HK-2 (cell line): Measurements from ENCODE around the gene PCNX2.
"Not testable (repeated sequence)": the region's sequence is repeated elsewhere in the genome, so short reads cannot be mapped to it uniquely, and the experiment has no call there.

Source experiments
- DNase-seq: peaks from one replicate; pipeline ENCODE4 v3.0.0-alpha.2; 2018; ENCODE audit not compliant: unreplicated experiment

Gene PCNX2

DNA sequence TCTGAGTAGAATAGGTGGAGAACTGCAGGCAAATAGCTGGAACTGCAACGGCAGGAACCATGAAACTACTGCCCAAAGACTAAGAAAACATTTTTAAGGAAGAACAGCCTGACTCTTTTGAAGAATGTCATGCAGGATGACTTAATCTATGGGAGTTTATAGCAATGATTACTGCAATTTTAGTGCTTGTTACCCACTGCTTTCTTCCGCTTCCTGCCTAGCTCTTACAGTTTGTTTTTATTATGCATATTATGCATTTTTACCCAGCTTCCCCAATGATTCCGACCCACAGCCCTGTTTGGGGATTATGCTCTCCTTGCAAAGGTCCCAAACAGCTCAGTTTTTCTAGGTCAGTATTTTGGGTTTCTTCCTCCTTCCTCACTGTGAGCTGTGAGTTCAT, 71.2 kb downstream of the PCNX2 start:
- no peak for DNase-seq

DNA sequence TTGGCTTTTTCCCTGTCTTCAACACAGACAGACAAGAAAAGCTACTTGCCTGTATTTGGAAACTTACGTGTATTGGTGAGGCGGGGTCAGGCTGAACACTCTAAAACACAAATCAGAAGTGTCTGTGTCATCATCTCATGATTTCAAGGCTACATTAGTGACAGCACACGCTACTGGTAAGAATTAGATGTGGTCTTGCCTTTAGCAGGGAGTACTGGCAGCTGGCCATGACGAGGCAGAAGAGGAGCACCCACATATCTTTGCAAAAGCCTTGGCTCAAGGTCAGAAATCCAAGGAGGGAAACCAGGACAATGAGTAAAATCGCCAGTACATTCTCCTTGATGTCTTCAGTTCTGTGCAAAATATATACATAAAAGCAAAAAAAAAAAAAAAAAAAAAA, 77.7 kb downstream of the PCNX2 start:
- DNase-seq: no peak

DNA sequence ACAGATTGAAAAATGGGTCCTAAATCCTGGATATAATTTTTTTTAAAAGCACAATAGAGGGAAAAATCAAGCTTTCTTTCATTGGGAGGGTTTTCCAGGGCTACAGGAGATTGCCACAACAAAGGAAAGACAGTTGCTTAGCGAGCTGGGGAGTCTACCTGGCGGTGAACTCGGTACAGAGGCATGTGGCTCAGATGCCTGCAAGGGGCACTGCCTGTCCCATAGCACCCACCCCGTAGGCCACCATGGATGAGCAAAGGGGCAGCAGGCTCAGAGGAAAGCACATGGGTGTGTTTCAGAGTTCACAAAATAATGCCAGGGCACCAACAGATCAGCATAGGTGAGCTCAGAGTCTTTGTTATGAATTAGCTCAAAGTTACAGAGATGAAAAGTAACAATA, 79.5 kb downstream of the PCNX2 start:
- no peak for DNase-seq

DNA sequence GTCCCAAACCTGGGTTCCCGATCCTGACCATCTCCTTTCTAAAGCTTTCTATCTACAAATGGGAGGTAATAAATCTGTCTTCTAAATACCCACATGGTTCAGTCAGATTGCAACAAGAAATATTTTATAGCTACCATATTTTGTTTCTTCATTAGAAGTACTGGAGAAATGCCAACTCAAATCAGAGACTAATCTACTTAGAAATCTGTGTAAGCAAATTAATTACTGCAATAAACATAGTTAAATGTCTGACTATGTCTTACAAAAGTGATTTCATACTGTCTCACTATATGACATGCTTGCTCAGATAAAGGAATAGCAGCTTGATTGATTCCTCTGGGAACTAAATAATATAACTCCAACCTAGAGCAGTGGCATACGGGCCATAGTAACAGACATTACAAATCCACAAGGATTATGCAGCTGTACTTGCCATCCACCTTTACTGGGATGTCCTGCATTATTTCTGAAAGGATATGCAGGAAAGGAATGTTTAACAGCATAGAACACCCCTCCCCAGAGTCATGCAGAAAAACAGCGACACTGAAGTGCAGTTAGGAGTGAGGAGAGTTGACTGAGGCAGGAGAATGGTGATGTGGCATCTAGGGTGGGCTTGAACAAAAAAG, 80.3 kb downstream of the PCNX2 start:
- DNase-seq: no peak

DNA sequence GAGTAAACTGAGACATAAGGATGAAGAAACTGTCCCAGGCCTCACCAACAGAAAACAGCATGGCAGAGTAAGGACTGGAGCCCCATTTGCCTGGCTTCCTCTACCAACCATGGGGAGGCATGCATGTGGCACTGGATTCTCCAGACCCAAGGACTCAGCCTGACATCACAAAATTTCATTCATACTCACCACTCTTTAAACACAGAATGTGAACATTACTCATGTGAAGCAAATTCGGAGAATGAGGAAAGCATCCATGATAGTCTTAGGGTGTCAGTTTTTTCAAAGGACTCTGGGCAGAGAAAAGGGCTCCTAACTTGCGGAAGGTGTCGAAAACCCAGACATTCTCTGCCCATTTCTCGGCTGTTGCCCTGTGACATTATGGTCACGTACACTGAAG, 83.9 kb downstream of the PCNX2 start:
- no peak for DNase-seq

DNA sequence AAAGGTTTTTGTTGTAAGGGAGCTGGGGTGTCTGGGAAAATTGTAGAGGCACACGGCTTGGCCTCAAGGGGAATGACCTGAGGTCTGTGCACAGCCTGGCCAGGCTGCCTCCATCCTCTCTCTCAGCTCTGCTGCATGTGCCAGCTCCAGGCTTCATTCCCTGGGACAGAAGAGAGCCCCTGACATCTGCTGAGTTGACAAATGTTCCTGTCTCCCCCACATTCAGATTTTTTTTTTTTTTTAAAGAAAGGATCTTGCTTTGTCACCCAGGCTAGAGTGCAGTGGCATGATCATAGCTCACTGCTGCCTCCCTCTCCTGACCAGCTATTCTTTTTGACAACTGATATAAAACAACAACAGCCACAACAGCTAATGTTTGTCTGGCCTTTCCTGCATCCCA, 84.4 kb downstream of the PCNX2 start:
- no peak for DNase-seq

DNA sequence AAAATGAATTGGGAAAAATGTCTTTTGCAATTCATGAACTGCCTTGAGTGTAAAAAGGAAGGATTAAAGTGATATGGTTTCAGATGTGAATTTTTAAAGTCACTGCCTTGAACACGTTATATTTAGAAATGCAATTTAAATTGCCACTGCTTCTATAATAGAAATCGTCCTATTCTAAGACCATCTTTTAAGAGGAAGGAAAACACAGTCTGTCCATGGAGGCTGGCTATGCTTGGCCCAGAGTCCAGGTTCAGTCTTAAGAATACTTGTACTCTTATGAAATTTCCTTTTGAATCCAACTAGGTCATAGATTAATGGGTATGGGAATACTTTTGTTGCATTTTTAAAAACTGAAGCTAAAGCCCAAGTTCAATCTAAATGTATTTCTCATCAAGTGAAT, 86.0 kb downstream of the PCNX2 start:
- DNase-seq: no peak

DNA sequence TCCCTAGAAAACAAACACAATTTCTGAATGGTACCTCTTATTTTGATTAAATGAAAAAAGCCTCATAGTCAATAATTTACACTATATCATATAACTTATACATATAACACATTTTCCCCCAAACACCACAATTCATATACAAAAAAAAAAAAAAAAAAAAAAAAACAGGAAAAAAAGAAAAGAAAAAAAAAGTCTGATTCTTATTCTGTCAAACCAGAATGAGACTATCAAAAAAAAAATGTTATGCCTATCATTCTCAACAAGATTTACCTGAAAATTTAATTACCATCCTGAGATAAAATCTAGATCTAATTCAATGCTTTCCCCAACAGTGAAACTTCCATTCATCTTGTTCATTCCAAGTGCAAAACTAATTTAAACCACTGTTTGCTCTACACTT, 86.8 kb downstream of the PCNX2 start:
- no peak for DNase-seq

DNA sequence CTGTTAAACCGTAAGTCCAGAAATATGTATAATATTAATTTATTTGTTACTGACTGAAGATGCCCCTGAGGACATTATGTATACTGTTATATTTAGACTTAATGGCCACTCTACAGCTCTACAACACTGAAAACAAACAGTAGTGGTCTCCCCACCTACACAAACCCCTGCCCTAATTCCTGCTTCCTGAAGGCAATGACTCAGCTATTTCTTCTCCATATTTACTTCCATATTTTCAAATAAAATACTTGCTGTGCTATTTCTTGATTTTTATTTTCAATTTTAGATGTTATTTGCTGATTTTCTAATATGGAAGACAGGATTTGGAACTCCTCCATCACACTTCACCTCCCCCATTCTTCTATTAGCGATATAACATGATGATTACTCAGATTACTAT, 97.6 kb downstream of the PCNX2 start:
- no peak for DNase-seq

DNA sequence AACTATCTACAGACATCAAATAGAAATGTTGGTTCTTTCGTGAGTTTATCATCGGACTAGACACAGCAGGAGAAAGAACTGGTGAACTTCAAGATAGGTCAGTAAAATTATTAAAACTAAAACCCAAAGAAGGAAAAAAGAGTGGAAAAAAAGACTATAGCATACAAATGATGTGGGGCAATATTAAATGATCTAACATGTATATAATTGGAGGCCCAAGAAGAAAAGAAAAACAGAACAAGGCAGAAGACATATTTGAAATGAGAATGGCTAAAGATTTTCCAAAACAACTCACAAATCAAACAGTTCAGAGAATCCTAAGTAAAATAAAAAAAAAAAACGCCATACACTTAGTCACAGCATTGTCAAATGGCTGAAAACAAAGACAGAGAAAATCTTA, 101.8 kb downstream of the PCNX2 start:
- no peak for DNase-seq

DNA sequence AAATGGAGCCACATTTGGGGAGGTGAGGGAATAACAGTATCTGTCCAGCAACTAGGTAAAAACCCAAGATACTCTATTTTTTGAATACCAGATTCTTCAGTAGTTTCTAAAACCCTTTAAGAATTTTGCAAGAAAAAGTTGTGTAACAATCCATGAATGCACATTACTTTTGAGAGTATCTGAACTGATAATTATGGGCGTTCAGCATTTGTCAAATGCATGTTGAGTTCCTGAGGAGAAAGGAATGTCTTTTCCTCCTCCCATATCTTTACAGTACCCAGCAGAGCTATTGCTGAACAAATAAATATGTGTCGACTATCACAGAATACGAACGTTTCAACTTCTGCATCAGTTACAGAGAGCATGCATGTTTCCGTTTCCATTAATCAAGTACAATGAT, 104.5 kb downstream of the PCNX2 start:
- DNase-seq: no peak

DNA sequence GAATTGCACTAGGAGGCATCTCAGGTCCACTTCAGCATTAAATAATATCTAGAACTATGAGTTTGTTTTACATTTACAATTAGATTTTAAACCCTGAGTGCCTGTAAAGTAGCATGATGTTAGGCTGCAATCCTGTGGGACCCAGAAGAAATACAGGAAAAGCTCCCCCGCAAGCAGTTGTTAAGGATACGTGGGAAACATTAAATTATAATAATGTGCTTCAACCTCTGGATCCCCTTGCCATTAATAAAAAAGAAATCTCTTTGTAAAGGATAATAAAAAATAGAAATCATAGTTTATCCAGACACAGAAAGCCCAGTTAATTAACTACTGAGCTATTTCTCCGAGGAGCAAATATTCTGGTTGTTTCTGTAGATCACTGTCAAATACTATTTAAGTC, 106.0 kb downstream of the PCNX2 start:
- DNase-seq: no peak

DNA sequence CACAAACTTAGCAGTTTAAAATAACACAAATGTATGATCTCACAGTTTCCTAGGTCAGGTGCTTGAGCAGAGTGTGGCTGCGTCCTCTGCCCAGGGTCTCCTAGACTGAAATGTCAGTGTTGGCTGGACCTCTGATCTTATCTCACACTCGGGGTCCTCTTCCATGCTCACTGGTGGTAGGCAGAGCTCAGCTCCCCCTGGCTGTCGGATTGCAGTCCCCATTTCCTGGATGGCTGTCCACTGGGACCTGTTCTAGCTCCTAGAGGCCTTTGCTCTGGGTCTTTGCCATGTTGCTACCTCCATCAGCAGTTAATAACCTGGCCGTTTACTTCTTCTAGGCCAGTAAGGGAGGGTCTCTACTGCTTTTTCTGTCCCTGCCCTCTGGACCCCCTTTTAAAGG, 107.5 kb downstream of the PCNX2 start:
- DNase-seq: no peak

DNA sequence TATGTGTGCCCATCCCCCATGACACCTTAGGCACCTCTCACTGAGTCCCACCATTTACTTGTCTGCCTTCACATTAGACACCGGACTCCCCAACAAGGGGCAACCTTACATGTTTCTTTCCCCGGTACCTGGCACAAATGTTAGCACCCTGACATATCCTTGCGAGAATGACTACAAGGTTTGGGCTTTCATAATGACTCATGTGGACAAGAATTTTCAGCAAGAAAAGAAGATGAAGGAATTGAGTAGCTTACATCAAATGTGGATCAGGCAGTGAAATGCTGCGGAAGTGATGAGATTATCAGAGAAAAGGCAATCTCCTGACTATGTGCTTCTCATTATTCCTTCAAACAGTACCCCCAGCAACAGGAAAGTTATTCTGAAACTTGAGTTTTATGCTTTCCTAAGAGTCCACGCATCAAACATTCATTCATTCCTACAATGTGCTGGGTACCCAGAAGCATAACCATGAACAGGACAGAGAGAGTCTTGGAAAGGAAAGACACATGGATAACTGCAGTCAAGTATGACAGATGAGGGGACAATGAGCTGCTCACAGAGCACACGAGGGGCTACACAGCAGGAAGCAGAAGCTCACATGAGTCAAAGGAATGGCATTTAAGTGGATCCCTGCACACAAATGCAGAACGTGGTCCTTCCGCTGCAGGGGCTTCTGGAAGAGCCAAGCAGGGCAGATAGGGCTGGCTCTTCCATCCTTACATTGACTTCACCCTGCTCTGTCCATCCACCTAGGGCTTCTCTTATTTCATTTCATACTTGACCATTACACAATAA, 112.1 kb downstream of the PCNX2 start:
- no peak for DNase-seq

DNA sequence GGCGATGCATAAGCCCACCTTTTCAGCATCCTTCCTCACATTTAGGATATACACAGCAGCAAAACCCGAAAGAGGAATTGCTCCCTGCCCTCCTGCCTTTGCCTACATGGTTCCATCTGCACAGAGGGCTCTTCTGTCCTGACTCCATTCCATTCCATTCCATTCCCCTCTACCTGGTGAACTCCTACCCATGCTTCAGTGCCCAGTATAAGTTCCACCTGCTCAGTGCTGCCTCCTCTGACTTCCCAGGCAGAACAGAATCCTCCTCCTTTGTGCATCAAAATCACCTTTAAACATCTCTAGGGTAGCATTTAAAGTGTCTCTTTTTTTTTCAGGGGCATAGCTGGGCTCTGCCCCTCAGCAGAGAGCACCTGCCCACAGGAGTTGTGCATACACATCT, 112.9 kb downstream of the PCNX2 start:
- DNase-seq: no peak

DNA sequence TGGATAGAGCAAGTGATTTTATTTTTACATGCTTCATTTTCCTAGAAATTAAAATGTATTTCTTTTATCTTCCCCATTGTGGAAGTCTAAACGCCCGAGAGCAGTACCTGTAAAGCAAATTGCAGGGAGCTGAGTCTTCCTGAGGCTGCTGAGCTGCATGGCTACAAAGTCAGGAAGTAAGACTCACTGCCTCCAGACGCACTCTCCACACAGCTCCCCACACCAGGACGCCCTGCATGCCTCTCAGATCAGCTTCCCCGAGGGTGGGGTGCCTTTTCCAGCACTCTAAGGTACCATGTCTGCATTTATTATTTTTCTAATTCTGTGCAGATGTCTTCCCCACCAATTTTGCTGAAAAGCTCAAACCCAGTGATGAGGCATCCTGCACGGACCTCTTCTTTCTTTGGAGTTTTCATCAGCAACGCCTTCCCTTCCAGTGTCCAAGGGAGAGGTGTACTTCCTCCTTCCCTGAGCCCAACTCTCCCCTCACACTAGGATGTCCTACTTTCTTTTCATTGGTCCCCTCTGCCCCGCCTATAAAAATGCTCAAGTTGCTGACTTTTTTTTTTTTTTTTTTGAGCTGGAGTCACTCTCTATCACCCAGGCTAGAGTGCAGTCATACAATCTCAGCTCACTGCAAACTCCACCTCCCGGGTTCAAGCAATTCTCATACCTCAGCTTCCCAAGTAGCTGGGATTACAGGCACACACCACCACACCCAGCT, 114.7 kb downstream of the PCNX2 start:
- DNase-seq: no peak

DNA sequence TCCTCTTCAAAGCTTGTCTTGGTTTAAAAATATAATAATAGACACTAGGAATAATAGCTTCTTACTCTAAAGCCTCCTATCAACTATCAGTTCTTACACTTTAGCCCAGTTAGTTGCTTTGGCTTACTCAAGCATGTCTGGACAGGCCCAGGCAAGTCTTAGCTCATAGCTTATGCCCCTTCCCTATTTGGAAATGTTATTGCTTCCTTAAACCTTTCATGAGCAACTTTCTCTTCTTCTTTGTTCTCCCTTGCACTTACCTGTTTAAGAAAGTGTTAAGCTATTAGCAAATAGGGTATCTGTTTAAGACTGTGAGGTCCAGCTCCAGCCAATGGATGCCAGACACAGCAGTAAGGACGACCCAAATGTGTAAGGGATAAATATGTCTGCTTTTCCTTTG, 115.9 kb downstream of the PCNX2 start:
- not testable (repeated sequence) for DNase-seq

DNA sequence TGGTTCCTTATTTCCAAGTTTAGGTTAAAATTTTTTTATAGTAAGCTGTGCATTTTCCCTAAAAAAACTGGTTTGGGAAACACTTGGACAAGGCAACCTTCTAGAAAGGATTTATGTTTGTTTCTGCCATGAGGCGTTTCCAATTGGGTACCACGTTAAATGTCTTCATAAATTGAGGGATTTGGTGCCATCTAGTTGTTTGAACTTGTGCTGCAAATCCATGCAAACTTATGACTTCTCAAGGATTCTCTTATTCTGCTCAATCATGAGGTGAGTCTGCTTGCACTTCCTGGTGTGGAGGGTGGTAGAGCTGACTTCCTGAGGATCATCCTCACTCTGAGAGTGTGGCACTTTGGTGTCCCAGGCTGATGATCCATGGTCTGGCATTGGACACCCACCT, 123.3 kb downstream of the PCNX2 start:
- no peak for DNase-seq

DNA sequence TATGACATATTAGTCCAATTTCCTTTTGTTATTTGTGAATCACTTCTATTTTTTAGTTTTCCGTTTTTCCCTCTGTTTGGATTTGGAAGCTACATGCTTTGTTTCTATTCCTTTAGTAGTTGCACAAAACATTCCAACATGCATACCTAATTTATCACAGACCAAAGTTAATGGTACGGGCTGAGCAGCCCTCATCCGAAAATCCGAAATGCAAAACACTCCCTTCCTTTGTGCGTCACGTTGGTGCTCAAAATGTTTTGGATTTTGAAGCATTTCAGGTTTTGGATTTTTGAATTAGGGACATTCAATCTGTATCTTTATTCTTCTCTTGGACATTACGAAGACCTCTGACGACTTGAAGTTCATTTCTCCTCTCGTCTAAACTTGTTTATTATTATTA, 124.8 kb downstream of the PCNX2 start:
- no peak for DNase-seq

DNA sequence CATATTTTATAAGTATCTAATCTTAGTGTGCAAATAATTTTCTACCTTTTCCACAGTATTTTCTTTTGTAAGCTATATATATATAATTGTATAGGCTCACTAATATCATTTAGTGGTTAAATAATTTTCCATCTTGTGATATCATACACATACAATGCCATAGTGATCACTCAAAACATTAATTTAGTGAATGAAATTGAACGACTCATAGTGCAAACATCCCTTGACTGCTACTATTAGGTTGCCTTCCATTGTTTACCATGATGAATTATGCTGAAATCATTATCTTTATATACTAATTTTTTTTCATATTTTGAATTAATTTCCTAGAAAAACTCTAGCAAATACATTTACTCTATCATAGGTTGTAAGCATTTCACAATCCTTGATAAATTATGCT, 127.1 kb downstream of the PCNX2 start:
- no peak for DNase-seq

DNA sequence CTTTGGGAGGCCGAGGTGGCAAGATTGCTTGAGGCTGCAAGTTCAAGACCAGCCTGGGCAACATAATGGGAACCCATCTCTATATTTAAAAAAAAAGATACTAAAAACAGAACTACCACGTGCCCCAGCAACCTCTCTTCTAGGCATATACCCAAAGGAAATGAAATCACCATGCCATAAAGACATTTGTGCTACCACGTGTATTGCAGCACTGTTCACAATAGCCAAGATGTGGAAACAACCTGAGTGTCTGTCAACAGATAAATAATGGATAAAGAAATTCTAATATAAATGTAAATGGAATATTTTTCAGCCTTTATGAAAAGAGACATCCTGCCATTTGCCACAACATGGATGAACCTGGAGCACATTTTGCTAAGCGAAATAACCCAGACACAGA, 128.6 kb downstream of the PCNX2 start:
- DNase-seq: no peak

DNA sequence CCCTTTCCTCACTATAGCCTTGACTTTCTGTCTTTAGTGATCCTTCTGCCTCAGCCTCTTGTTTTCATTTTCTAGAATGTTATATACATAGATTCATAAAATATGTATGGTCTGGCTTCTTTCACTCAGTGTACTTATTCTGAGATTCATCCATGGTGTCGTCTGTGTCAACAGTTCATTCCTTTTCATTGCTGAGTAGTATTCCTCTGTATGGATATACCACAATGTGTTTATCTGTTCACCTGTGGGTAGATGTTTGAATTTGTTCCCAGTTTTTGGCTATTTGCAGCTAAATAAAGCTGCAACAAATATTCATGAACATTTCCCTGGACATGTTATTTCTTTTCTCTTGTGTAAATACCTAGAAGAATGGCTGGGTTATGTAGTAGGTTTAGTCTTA, 131.8 kb downstream of the PCNX2 start:
- no peak for DNase-seq

DNA sequence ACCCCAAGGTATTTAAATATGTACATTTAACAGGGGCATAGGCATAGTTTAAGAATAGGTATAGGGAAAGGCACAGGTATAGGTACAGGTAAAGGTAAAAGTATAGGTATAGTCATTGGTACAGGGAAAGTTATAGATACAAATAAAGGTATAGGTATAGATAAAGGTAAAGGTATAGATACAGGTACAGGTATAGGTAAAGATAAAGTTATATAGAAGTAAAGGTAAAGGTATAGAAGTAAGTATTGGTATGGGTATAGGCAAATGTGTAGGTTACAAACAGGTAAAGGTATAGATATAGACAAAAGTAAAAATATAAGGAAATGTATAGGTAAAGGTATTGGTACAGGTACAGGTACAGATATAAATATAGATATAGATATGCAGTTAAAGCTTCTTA, 137.2 kb downstream of the PCNX2 start:
- no peak for DNase-seq
